ENCODE data around the gene DYRK4. TPM values are rescaled to one million over a fixed set of nuclear protein-coding genes. Genes with fewer than 3 reads are reported as not detected.

The DYRK4 gene
- total RNA-seq, 2 experiments from 2014 or later = 35.0 TPM

DNA sequence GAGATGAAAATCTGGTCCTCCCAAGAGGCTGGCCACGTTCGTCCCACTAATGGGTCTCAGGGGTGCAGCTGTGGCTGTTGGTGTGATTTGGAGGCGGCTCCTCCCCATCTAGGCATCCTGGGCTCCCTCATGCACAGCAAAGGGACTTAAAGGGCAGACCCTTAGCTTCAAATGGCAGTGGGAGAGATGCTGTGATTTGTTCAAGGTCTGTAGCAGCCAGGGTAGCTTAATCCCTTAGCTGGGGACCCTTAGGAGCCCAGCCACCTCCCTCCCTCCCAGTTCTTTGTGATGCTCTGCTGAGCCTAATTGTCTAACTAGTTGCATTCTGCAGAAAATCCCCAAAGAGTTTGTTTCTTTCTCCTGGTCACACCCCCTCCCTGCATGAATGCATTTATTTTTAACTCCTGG, 18.3 kb downstream of the DYRK4 start:
- ATAC-seq (no peak), DNase-seq (no peak)
- POLR2A ChIA-PET = interaction anchor here (0.6 to 1.0 kb wide), 3 partner anchors 24 to 222 kb away, joined by 3 read pairs; no protein-coding TSS in a partner anchor
- peaks cover 5% of the 10 kb centered on the region for H3K27me3 Mint-ChIP-seq
- H3K4me1 Mint-ChIP-seq (ENCODE audit: low read depth) = no peaks in the 10 kb centered on the region
- H3K27ac Mint-ChIP-seq = no peak overlapping the region
- H3K36me3 Mint-ChIP-seq (ENCODE audit: low read depth) = no peaks in the 10 kb centered on the region
- CTCF ChIA-PET = interaction anchor here (1.7 kb wide), 1 partner anchor 178 kb away, joined by 5 read pairs; no protein-coding TSS in a partner anchor
- H3K4me3 Mint-ChIP-seq = no peak overlapping the region
- TF ChIP-seq, protein P1, sequence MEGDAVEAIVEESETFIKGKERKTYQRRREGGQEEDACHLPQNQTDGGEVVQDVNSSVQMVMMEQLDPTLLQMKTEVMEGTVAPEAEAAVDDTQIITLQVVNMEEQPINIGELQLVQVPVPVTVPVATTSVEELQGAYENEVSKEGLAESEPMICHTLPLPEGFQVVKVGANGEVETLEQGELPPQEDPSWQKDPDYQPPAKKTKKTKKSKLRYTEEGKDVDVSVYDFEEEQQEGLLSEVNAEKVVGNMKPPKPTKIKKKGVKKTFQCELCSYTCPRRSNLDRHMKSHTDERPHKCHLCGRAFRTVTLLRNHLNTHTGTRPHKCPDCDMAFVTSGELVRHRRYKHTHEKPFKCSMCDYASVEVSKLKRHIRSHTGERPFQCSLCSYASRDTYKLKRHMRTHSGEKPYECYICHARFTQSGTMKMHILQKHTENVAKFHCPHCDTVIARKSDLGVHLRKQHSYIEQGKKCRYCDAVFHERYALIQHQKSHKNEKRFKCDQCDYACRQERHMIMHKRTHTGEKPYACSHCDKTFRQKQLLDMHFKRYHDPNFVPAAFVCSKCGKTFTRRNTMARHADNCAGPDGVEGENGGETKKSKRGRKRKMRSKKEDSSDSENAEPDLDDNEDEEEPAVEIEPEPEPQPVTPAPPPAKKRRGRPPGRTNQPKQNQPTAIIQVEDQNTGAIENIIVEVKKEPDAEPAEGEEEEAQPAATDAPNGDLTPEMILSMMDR (IDR thresholded peaks at IDR 0.05) = no peak
- intact Hi-C loops (cut with micrococcal nuclease) = no loop called here
- H3K9me3 Mint-ChIP-seq = no peaks in the 10 kb centered on the region

DNA sequence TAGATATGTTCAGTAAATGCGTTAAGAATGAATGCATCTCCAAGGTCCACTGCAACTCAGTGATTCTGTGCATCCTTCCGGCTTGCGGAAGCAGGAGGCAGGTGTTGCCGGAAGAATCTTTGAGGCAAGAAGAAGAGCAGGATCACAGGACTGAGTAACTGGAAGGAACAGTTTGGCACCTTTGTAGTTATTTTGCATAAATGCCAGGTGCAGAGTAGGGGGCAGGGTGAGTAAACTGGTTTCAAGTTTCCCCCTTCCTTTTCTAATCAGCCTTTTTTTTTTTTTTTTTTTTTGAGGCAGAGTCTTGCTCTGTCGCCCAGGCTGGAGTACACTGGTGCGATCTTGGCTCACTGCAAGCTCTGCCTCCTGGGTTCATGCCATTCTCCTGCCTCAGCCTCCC, 22.3 kb downstream of the DYRK4 start:
- intact Hi-C loops (cut with micrococcal nuclease) = no loop called here
- CTCF ChIA-PET = no interaction called here
- H3K36me3 Mint-ChIP-seq (ENCODE audit: low read depth) = no peaks in the 10 kb centered on the region
- TF ChIP-seq, protein P1 (IDR thresholded peaks at IDR 0.05) = no peak
- no peak overlapping the region for H3K27ac Mint-ChIP-seq
- H3K4me3 Mint-ChIP-seq = no peak overlapping the region
- H3K27me3 Mint-ChIP-seq = peaks cover 5% of the 10 kb centered on the region
- no peak for ATAC-seq
- no peak for DNase-seq
- H3K9me3 Mint-ChIP-seq = no peaks in the 10 kb centered on the region
- H3K4me1 Mint-ChIP-seq (ENCODE audit: low read depth) = no peaks in the 10 kb centered on the region
- POLR2A ChIA-PET = no interaction called here

DNA sequence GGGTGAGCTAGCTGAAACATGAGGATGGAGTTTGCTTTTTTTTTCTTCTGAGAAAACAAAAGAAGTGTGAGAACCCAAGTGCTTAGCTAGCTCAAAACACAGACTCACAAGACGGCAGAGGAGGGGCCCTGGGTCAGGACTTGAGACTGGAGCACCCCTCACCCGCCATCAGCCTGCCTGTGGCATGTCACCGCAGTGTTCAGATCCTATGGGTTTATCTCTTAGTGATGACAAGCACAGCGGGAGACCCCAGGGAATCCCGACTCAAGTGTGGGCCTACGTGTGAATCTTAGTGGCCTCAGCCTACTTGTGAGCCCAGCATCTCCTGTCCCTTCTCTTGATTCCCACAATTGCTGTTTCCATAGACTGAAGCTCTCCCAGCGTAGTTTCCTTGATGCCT, 22.9 kb downstream of the DYRK4 start:
- DNase-seq (no peak), ATAC-seq (no peak)
- Mint-ChIP-seq H3K4me3 (no peak overlapping the region), H3K27me3 (peaks cover 5% of the 10 kb centered on the region), H3K9me3 (no peaks in the 10 kb centered on the region), H3K27ac (no peak overlapping the region), H3K4me1 (ENCODE audit: low read depth) (no peaks in the 10 kb centered on the region), H3K36me3 (ENCODE audit: low read depth) (no peaks in the 10 kb centered on the region)
- intact Hi-C loops (cut with micrococcal nuclease) = no loop called here
- TF ChIP-seq, protein P1 (IDR thresholded peaks at IDR 0.05) = no peak
- CTCF ChIA-PET = no interaction called here
- POLR2A ChIA-PET = no interaction called here

DNA sequence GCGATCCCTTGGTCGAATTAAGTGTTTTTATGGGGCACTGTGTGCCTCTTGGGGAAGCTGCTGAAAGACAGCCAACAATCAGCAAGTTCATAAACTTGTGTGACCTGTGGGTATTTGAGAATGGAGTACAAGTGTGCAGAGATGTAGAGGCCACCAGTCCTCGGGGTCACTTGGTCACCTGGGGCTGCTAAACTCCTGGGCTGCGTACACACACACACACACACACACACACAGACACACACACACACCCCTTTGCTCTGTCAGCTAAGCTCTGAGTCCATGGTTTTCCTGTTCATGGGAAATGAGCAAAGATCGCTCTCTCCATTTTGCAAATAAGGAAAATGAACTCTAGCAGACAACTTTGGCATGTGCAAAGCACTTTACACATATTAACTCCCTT, 24.5 kb downstream of the DYRK4 start:
- ChIA-PET POLR2A (no interaction called here), CTCF (no interaction called here)
- H3K4me1 Mint-ChIP-seq (ENCODE audit: low read depth) = no peaks in the 10 kb centered on the region
- TF ChIP-seq, protein P1 (IDR thresholded peaks at IDR 0.05) = no peak
- intact Hi-C loops (cut with micrococcal nuclease) = no loop called here
- no peak for ATAC-seq
- peaks cover 5% of the 10 kb centered on the region for H3K27me3 Mint-ChIP-seq
- no peak for DNase-seq
- no peak overlapping the region for H3K27ac Mint-ChIP-seq
- H3K36me3 Mint-ChIP-seq (ENCODE audit: low read depth) = no peaks in the 10 kb centered on the region
- no peak overlapping the region for H3K4me3 Mint-ChIP-seq
- H3K9me3 Mint-ChIP-seq = no peaks in the 10 kb centered on the region

DNA sequence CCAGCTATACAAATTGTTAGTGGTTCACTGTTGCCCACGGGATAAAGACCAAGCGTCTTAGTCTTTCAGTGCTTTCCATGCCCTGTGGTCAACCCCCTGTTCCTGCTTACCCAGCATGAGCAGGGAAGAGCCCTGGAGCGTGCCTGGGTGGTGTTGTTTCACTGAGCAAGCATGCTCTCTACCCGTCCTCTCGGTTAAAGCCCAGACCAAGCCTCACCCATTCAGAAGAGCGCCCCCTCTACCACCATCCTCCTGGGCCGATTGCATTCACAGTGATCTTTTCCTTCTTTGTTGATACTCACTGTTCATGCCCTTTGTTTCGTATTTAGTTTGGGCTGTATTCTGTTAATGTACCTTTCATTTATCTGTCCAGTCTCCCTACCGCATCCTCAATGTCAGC, 25.1 kb downstream of the DYRK4 start:
- DNase-seq (no peak), ATAC-seq (no peak)
- no peaks in the 10 kb centered on the region for H3K9me3 Mint-ChIP-seq
- CTCF ChIA-PET = interaction anchor here (1.5 kb wide), 1 partner anchor 18 kb away, joined by 5 read pairs; no protein-coding TSS in a partner anchor
- TF ChIP-seq, protein P1 (IDR thresholded peaks at IDR 0.05) = no peak
- no peak overlapping the region for H3K27ac Mint-ChIP-seq
- H3K36me3 Mint-ChIP-seq (ENCODE audit: low read depth) = no peaks in the 10 kb centered on the region
- intact Hi-C loops (cut with micrococcal nuclease) = no loop called here
- POLR2A ChIA-PET = no interaction called here
- H3K4me3 Mint-ChIP-seq = no peak overlapping the region
- no peaks in the 10 kb centered on the region for H3K4me1 Mint-ChIP-seq (ENCODE audit: low read depth)
- peaks cover 5% of the 10 kb centered on the region for H3K27me3 Mint-ChIP-seq

Measured in activated CD8-positive, alpha-beta T cell treated with anti-CD3 and anti-CD28 coated beads for 36 hours (primary cell).